Fibroblast of skin of right quadriceps (primary cell): ENCODE data around the gene ELOVL5.

Source experiments
- DNase-seq: peaks from one replicate; pipeline ENCODE4 v3.0.0-alpha.2; 2013

Gene ELOVL5

DNA sequence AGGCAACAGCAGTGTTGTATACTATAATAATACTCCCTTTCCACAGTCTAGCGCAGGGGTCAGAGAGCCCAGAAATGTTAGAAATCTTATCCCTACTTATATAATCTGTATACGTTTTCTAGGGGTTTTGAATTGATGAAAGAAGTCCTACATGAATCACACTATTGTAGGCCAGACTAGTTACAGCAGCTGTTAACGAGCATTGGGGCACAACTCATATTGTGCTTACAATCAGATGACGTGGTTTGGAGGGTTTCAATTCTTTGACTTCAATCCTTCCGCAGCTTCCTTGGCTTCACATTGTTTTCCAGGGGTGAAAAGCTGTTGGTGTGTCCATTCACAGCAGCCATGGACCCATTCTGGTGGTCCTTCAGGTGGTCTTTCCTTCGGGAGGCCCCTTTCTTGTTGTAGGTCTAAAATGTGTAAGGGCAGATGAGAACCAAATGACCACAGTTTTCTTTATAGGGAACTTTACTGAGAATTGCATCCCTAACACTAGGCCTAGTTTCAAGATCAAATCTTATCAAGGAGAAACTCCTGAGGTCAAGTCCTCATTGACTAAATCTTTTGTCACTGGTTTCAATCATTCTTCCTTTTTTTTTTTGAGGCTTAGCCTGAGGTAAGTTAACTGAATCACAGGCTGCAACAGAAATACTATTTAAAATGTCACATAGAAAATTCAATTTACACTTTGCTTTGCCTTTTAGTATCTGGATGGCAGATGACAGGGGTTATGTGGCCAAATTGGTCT is 79.7 kb downstream of the ELOVL5 start:
- no peak for DNase-seq

DNA sequence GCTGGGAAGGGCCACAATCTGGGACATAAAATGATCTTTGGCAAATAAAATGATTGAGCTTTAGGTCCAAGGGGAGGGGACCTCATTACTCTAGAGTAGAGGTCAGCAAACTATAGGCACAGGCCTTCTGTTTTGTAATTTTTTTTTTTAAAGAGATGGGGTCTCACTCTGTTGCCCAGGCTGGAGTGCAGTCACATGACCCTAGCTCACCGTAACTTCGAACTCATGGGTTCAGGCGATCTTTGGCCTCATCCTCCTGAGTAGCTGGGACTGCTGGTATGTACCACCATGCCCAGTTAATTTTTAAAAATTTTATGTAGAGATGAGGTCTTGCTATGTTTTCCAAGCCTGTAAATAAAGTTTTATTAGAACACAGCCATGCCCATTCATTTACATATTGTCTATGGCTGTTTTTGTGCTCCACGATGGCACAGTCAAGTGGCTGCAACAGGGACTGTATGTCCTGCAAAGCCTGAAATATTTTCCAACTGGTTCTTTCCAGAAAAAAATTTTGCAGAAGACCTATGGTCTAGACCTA is 82.1 kb downstream of the ELOVL5 start:
- no peak for DNase-seq

DNA sequence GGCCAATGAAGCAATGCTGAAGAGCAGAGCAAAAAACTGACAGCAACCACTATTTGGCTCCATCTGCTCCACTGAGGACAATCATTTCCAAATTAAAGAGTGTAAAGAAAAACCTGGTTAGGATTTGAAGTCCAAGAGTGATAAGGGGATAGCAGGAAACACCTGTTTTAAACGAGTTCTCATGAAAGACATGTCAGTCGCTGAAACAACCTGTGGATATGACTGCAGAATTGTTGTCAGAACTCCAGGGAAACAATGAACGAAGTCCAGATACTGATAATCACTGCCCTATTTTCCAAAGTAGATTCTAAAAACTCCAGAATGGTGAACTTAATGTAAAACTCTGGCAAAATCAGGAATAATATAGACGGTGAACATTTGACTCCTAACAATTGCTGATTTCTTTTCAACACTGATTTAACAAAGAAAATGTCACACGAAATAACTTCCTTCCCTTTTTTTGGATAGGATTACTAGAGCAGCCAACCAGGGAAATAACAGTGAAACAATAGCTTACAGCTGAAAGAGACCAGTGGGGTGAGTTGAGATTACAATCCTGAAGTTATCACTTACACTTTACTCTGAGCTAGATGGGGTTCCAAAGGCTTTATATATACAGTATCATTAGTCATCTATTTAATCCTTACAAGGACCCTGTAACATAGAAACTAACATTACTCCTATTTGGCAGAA is 83.7 kb downstream of the ELOVL5 start:
- DNase-seq, result no peak

DNA sequence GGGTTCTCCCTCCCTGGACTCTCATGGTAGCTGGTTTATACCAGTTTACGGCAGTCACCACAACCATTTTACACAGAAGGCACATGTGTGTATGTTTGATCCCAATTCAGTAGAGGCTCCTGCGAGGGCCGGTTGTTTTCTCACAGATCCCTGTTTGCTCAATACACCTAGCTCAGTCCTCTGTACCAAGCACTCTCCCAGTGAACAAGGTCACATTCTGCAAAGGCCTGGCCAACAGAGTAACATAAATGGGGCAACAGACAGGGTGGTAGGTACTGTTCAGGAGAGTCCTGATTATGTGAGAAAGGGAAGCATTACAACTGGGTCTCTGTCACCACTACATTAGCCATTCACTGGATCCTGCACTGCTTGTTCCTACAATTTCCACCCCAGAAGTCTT is 84.4 kb downstream of the ELOVL5 start:
- DNase-seq, result no peak

DNA sequence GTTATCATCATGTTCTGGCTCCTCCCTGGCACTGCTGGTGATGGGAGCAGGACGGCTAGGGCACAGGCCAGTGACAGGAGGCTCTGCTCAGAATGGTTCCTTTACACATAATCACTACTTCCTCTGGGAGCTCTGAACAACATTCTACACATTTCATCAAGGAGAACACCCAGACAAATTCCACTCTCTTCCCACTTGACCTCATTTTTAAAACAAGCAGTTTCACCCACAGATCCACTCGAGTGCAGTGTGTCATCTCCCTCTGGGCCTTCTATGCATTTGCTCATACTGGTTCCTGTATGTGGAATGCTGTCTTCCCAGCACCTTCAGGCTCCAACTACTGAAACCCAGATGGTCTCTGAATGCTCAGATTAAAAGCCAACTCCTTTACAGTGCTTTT is 84.8 kb downstream of the ELOVL5 start:
- peak; percentile 61 for DNase-seq

DNA sequence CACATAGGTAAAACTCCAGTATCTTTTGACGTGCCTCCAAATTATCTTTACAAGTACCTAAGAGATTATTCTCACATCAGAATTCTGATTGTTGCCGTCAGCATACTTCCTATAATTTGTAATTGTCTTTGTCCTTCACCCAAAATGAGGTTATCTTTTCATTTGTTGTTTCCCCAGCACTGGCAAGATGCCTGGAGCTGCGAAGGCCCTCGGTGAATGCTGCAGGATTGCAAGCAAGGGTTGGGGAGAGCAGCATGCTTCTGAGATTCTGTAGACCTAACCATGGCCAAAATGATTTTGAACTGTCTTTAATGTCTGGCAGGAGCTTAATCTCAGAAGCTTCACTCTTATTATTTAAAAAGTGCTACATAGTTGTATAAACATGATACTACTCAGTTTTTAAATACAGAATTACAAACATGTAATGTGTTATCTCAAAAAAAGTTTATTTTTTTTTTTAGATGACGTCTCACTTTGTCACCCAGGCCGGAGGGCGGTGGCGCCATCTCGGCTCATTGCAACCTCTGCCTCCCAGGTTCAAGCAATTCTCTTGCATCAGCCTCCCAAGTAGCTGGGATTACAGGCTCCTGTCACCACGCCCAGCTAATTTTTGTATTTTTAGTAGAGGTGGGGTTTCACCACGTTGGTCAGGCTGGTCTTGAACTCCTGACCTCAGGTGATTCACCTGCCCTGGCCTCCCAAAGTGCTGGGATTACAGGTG is 88.7 kb downstream of the ELOVL5 start:
- DNase-seq, result no peak

DNA sequence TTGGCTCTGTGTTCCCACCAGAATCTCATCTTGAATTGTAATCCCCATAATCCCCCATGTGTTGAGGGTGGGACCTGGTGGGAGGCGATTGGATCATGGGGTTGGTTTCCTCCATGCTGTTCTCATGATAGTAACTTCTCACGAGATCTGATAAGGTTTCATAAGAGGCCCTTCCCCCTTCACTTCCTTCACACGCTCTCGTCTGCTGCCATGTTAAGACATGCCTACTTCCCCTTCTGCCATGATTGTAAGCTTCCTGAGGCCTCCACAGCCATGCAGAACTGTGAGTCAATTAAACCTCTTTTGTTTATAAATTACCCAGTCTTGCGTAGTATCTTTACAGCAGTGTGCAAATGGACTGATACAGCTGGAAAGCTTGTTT is 90.0 kb downstream of the ELOVL5 start:
- DNase-seq, result no peak

DNA sequence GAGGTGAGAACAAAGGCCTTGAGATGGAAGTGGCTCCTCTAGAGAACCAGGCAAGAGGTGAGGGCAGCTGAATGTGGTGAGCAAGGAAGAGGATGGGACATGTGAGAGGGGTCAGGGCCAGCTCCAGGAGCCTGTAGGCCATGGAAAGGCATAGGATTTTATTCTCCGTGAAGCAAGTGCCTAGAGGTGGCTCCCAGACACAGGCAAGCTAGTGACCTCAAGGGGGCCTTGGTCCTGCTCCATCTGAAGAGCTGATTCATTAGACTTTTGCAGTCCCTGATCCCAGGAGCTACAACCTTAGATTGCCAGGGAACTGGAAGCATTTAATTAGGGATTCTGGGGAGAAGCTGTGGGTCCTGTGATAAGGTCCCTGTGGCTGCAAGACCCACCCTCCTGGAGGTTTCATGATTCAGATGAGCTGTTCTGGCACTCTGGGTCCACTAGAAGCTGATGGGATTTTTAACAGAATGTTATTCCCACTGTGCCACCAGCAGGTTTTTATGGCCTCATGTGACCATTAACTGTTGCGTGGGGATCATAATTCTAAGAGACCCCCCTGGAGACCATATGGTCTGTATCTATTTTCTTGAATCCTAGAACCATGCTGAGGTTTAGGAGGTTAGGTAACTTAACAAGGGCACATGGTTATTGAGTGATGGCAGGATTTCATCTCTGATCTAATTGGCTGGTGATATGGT is 90.5 kb downstream of the ELOVL5 start:
- no peak for DNase-seq

DNA sequence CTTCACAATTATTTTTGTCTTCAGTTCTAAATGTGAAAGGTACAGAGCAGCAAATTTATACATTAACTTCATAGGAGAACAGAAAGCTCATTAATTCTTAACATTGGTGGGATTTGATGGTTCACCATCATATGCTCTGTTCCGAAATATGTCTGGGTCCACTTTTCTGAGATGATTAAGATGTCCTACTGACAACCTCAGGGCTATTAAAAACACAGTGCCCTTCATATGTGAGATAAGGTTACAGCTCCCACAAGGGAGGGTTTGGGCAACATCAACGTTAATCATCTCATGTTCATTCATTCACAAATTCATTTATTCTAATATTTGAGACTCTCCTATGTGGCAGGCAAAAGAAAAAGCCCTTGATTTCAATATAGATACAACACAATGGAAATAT is 91.2 kb downstream of the ELOVL5 start:
- DNase-seq, result no peak

DNA sequence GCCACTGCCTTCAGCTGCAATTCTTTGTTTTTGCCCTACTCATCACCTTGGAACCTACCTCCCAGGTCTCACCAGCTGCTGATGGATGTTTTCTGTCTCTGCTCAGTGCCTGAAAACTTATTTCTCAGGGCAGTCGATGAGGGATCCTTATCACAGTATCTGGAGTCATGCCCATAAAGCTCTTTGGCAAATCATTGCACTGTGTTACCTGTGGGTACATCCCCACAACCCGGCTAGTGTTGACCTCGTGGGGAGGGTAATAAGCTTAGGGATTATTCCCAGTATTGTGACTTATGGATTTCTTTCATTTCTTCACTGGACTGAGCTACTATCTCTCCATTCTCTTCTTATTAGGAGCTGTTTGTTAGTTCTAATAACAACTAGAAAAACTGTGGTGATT is 91.7 kb downstream of the ELOVL5 start:
- DNase-seq, result no peak

DNA sequence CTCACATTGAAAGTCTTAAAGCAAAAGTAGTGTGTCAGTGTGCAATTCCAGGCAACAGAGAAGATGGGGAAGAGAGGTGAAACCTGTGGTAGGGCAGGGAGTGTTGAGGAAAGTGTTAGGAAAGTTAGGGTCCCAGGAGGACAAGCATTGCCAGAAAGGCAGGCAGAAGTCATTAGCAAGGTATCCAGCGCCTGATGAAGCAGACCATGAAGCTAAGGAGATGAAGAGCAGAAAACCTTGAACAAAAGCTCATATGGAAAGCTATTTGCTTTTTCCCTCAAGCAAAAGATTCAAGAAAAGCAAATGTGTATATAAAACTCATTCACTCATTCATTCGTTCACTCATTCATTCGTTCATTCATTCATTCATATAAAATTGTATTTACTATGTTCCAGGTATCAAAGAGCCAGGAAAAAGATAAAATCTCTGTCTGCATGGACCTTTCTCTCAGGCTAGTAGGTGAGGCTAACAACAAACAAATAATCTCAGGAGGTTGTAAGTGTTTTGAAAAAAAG is 96.5 kb downstream of the ELOVL5 start:
- DNase-seq, result no peak

DNA sequence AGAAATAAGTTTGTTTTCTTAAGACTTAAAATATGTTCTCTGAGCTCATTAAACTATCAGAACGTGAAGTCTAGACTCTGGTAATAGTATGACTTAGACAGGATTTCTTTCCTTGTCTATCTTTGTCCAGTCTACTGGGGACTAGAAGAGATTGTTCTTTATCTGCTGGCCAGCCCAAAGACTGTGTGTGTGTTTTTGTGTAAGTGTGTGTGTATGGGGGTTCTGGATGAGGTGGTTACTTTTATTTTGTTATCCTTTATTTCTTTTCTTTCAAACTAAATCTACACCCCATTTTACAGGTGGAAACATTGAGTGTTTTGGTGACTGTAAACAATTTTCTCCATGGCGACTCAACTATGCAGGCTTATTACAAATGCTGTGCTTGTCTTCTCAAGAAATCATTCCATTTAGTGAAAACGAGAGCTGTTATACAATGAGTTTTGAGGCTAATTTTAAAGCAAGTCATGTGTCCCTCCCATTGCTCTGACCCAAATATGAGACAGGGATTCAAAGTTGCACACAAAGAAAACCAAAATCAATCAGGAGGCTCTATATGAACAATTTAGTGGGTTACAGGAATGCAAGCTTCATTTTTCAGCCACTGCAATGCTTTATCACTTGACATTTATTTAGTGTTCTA is 97.6 kb downstream of the ELOVL5 start:
- DNase-seq, result no peak

DNA sequence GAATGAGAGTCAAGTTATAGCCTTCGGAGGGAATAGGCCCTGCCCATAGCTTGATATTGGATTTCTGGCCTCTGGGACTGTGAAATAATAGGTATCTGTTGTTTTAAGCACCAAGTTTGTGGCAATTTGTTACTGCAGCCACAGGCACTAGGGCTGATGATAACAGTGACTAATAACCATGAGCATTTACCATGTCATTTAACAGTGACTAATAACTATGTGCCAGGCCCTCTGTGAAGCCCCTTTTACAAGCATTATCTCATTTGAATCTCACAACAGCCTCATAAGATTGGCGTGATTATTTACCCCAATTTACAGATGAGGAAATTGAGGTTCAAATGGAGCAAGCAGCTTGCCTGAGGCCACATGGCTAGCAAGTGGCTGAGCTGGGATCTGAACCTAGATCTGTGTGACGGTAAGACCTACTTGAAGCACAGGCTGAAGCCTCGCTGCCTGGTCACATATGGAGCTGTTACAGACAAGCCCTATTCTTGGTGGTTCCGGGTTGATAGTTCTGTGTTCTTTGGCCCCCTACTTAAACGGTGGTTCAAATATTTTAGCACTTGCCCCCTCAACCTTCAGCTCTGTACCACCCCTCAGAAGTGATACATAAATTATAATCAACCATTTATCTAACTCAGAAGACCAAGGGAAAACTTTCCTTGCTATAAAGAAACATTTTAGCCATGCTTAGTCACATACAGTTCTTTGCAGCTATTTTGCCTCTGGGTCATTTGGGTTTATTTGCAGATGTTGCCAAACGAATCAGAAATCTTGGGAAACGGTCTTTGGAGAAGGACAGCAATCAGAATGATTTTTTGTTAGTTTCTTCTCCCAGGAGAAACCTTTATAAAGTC is 98.3 kb downstream of the ELOVL5 start:
- peak; percentile 31 for DNase-seq

DNA sequence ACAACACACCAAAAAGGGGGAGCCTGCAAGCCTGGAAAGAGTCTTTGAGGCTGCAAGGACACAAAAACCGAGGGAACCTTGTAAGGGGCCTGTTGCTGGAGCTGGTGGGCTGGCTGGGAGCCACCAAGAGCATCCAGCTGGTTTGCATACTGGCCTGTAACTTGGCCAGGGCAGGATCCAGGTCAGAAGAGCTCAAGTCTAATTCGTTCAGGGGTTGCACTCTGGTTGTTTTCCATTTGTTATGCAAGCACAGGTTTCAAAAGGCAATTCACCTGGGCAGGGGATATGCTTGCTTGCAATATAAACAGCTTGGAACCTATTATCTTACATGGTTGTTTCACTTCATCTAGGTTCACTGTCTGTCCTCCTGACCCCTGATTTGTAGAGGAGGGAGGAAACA is 101.8 kb downstream of the ELOVL5 start:
- no peak for DNase-seq

DNA sequence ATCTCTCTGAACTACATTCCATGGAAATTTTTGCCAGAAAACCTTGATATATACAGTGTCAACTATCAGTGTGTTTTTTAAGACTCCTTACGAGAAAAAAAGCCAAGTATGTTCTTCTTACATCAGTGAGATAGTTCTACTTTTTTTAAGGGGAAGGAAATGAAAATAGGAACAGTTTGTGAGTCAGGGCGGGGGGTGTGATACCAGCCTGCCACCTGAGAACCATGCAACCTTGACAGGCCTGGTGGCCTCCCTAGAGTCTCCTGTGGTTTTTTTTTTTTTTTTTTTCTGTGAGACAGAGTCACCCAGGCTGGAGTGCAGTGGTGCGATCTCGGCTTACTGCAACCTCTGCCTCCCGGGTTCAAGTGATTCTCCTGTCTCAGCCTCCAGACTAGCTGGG is 103.8 kb downstream of the ELOVL5 start:
- no peak for DNase-seq

DNA sequence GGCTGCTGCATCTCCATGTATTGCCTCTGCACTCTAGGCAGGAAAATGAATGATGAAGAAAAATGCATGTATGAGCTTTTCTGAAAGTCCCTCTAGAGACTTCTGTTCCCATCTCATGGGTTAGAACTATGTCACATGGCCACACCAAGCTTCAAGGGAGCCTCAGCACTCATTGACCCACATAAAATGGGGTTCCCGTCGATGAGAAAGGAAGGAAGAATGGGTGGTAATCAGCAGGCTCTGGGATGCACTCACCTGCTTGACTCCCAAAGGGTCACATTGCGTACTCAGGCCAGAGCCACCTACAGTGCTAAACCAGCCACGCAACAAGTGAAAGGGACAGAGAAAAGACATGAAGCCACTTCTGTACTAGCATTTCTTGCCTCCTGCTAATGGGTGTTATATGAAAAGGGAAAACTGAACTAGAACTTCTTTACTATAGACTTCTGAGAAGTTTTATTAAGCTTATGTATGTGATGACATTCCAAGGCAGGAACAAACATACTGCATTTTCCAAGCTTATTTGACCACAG is 104.3 kb downstream of the ELOVL5 start:
- DNase-seq, result no peak

DNA sequence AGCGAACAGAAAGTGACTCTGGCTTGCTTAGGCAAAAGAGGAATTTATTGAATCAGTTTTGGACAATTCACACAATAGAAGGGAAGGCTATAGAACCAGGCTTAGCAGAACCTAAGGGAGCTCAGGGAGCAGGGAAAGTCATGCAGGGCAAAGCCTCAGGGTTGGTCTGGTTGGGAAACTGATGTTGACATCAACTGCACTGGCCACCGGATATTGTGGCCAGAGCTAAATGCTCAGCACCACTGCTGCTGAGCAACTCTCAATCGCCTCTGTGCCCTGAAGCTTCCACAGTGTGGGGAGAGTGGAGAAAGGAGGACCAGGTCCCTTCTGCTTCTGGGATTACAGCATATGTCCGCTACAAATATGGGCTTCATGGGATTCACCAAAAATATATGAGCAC is 106.8 kb downstream of the ELOVL5 start:
- DNase-seq, result no peak

DNA sequence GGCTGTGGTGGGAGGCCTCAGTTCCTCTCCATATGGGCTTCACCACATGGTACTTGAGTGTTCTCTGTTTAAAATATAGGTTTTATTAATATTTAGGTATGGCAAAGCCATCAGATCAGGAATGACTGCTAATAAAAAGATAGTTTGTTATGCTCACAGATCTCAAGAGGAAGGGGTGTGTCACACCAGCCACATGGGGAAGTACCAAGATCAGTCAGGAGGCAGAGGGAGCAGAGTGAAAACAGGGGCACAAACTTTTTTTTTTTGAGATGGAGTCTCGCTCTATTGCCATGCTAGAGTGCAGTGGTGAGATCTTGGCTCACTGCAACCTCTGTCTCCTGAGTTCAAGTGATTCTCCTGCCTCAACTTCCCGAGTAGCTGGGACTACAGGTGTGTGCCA is 108.0 kb downstream of the ELOVL5 start:
- DNase-seq, result no peak

DNA sequence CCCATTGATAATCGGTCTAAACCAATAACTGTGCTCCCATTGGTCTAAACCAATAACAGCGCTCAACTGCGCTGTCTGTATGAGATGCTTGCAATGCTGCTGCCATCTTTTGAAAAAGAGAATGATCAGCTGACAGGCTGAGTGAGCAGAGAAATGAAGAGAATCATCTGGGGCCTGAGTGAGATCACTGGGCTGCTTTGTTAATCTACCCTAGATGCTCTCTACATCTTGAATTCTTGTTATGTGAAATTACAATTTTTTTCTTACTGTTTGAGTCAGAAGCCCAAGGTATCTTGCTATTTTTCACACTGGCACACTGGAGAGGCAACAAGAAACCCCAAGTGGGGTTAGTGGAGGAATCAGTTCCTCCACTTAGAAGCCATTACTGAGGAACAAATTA is 108.6 kb downstream of the ELOVL5 start:
- no peak for DNase-seq

DNA sequence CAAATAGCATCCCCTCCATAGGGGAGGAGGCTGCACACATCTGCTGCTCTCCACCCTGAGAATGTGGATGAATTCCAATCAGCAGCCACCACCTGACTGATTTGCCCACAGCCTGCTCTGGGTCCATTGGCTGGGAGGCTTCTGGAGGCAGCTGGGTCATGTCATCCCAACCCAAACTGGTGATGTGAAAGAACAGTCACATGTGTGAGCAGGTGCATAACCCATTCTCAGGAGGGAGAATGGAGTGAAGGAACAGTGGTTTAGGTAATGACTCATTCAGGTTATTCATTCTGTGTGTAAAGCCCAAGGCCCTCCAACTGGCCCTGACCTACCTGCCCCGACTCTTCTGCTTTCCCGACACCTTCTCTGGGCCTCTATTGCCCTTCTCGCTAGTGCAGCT is 109.2 kb downstream of the ELOVL5 start:
- DNase-seq, result no peak

DNA sequence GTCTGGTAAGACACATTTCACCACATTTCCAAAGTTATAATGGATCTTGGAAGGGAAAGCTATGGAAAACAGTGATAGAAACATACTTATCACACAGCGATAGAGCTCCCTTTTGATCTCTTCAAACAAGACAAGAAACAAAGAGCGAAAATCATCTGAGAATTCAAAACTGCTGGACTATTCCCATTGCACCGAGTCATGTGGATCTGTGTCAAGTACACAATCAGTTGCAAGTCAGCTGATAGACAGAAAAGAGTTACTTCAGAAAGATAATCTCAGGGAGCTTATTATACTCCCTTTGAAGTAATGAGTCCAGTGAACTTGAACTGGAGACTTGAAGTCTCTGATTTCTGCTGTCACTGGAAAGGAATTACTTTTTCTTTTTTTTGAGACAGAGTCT is 110.4 kb downstream of the ELOVL5 start:
- DNase-seq, result no peak
